Ascending aorta (tissue), 2 donors: ENCODE measurements around the gene TUBA4A. TPM values are rescaled to one million over a fixed set of nuclear protein-coding genes. Genes with fewer than 3 reads are reported as not detected.

Experiments
- DNase-seq, 2 donors: peaks; one replicate each; pipeline ENCODE4 v3.0.0-alpha.2; 2019; ENCODE audit warnings: low spot score in 2 of 2
- H3K27ac ChIP-seq, 2 donors: fragments of 200-600 bp; sonication (generic); one replicate each; pipeline ENCODE4 v1.5.1; 2016 to 2017; ENCODE audit warnings: mild to moderate bottlenecking in 1 of 2
- H3K27me3 ChIP-seq: fragments of 200-600 bp; sonication (generic); one replicate; pipeline ENCODE4 v1.5.1; 2017
- H3K36me3 ChIP-seq, 2 donors: fragments of 200-600 bp; sonication (generic); one replicate each; pipeline ENCODE4 v1.5.1; 2016
- H3K4me1 ChIP-seq, 2 donors: fragments of 200-600 bp; sonication (generic); one replicate each; pipeline ENCODE4 v1.5.1; 2016 to 2017; ENCODE audit warnings: mild to moderate bottlenecking in 1 of 2
- H3K4me3 ChIP-seq, 2 donors: fragments of 200-600 bp; sonication (generic); one replicate each; pipeline ENCODE4 v1.5.1; 2016 to 2017; ENCODE audit warnings: mild to moderate bottlenecking in 1 of 2
- H3K9me3 ChIP-seq, 2 donors: fragments of 200-600 bp; sonication (generic); one replicate each; pipeline ENCODE4 v1.5.1; 2016
- CTCF ChIP-seq, 3 experiments: fragments of 200-600 bp in 2 of 3; fragments of 450-650 bp in 1 of 3; sonication (generic) in 2 of 3; IDR thresholded peaks; one replicate each; pipeline ENCODE4 v1.5.1; 2016 to 2019; ENCODE audit warnings: antibody characterized with exemption in 3 of 3, mild to moderate bottlenecking in 1 of 3, moderate library complexity in 1 of 3
- intact Hi-C: fragments of 100-400 bp; cut with DNase I; formaldehyde crosslinking; loops from one replicate; pipeline ENCODE4 v1.15.1; 2023
- total RNA-seq: library from RNA; depleted of rRNA; stranded (reverse); fragments of >200 nt; gene quantifications from one replicate; pipeline ENCODE4 v1.1.0, GENCODE V29; 2016

Gene TUBA4A
- total RNA-seq, 1 donor from 2014 or later, result 71.1 TPM

- H3K27me3 ChIP-seq, result no peaks in the 10 kb centered on the region
- DNase-seq, result no peak
- intact Hi-C loops, result loop anchor here (1.0 kb wide), 3 partner anchors 15 to 51 kb away; partner anchors contain the start of genes ANKZF1, ATG9A and DNAJB2
- no peaks in the 10 kb centered on the region for H3K9me3 ChIP-seq
- H3K4me3 ChIP-seq, result peak overlapping the region; percentile 82 to 96
- peaks cover 8 to 9% of the 10 kb centered on the region in 2 donors for H3K36me3 ChIP-seq
- peaks cover 15 to 34% of the 10 kb centered on the region in 2 donors for H3K4me1 ChIP-seq
- peak overlapping the region; percentile 96 to 99 for H3K27ac ChIP-seq
- no peak for TF ChIP-seq CTCF (IDR thresholded peaks at IDR 0.05)
Observed at GRCh38 chr2:219244789-219245147, 8.9 kb downstream of the TUBA4A start.

GRCh38 chr2:219243291-219243761 is 10.4 kb downstream of the TUBA4A start:
- no peak for TF ChIP-seq CTCF (IDR thresholded peaks at IDR 0.05)
- Histone ChIP-seq H3K36me3 (peaks cover 7 to 12% of the 10 kb centered on the region in 2 donors), H3K4me3 (no peak overlapping the region), H3K4me1 (peaks cover 5 to 23% of the 10 kb centered on the region in 2 donors), H3K9me3 (no peaks in the 10 kb centered on the region), H3K27me3 (no peaks in the 10 kb centered on the region), H3K27ac (no peak overlapping the region)
- DNase-seq, result no peak
- intact Hi-C loops, result no loop called here

- intact Hi-C loops, result no loop called here
- Histone ChIP-seq H3K36me3 (peaks cover 51 to 63% of the 10 kb centered on the region in 2 donors), H3K4me1 (peaks cover 0 to 11% of the 10 kb centered on the region in 2 donors), H3K27ac (no peak overlapping the region), H3K9me3 (no peaks in the 10 kb centered on the region), H3K4me3 (no peak overlapping the region), H3K27me3 (no peaks in the 10 kb centered on the region)
- no peak for DNase-seq
- TF ChIP-seq CTCF (IDR thresholded peaks at IDR 0.05), result no peak
Observed at GRCh38 chr2:219234331-219234730, 19.4 kb downstream of the TUBA4A start.

GRCh38 chr2:219230059-219230540 is 23.6 kb downstream of the TUBA4A start:
- no peak for TF ChIP-seq CTCF (IDR thresholded peaks at IDR 0.05)
- Histone ChIP-seq H3K27me3 (no peaks in the 10 kb centered on the region), H3K27ac (peak overlapping the region; percentile 93 to 97), H3K36me3 (peaks cover 32 to 44% of the 10 kb centered on the region in 2 donors), H3K4me1 (peaks cover 4 to 23% of the 10 kb centered on the region in 2 donors), H3K4me3 (peak overlapping the region; percentile 66 to 96), H3K9me3 (no peaks in the 10 kb centered on the region)
- intact Hi-C loops, result no loop called here
- no peak for DNase-seq

GRCh38 chr2:219229305-219230058 is 24.2 kb downstream of the TUBA4A start, which contains the start of the genes ANKZF1 and ATG9A:
TSS of gene ANKZF1 (plus strand) at chr2:219229806. CDS start at chr2:219230258, 452 bp downstream.
TSS of gene ATG9A (minus strand) at chr2:219229636. CDS start at chr2:219228024, 1,612 bp downstream.
- Histone ChIP-seq H3K9me3 (no peaks in the 10 kb centered on the region), H3K36me3 (peaks cover 32 to 44% of the 10 kb centered on the region in 2 donors), H3K4me3 (peak within 1 kb of the TSS; percentile 66 to 96), H3K27ac (peak within 1 kb of the TSS; percentile 93 to 97), H3K27me3 (no peaks in the 10 kb centered on the region), H3K4me1 (peaks cover 4 to 23% of the 10 kb centered on the region in 2 donors)
- no peak for TF ChIP-seq CTCF (IDR thresholded peaks at IDR 0.05)
- intact Hi-C loops, result loop anchor here (1.0 kb wide), 5 partner anchors 10 to 65 kb away; partner anchors contain the start of genes CNPPD1, GLB1L, STK16 and ZFAND2B
- peak; percentile 98 to 99 for DNase-seq
